ENCODE data around the gene ETNK1. TPM values are rescaled to one million over a fixed set of nuclear protein-coding genes. Genes with fewer than 3 reads are reported as not detected.

The ETNK1 gene
- total RNA-seq, 2 experiments from 2014 or later, result 54.9 to 55.2 TPM

DNA sequence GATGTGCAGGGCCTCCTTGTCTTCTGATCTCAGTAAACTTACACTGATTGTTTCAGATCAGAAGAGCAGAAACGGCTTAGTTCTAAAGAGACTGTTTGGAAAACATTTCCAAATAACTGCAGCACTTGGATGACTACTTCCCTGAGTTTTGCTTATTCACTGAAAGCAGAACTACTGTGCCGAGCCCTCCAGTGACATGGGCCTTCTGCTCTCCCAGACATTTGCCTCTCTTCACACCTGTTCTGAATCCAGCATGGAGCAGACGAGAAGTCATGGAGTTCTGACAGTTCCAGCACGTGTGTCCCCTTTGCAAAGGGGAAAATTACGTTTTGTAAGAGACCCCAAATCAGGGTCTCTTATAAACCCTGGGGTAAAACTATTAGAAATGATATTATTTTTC, 31.4 kb downstream of the ETNK1 start:
- no peak overlapping the region for H3K4me3 Mint-ChIP-seq
- H3K9me3 Mint-ChIP-seq, result no peaks in the 10 kb centered on the region
- no peaks in the 10 kb centered on the region for H3K27me3 Mint-ChIP-seq
- peaks cover 30% of the 10 kb centered on the region for H3K36me3 Mint-ChIP-seq (ENCODE audit: low read depth)
- no peak overlapping the region for H3K27ac Mint-ChIP-seq
- DNase-seq (no peak), ATAC-seq (no peak)
- intact Hi-C loops (cut with micrococcal nuclease), result no loop called here
- ChIA-PET POLR2A (no interaction called here), CTCF (interaction anchor here (0.9 kb wide), 1 partner anchor 15 kb away, joined by 3 read pairs; no protein-coding TSS in a partner anchor)
- TF ChIP-seq, protein P1, sequence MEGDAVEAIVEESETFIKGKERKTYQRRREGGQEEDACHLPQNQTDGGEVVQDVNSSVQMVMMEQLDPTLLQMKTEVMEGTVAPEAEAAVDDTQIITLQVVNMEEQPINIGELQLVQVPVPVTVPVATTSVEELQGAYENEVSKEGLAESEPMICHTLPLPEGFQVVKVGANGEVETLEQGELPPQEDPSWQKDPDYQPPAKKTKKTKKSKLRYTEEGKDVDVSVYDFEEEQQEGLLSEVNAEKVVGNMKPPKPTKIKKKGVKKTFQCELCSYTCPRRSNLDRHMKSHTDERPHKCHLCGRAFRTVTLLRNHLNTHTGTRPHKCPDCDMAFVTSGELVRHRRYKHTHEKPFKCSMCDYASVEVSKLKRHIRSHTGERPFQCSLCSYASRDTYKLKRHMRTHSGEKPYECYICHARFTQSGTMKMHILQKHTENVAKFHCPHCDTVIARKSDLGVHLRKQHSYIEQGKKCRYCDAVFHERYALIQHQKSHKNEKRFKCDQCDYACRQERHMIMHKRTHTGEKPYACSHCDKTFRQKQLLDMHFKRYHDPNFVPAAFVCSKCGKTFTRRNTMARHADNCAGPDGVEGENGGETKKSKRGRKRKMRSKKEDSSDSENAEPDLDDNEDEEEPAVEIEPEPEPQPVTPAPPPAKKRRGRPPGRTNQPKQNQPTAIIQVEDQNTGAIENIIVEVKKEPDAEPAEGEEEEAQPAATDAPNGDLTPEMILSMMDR (IDR thresholded peaks at IDR 0.05), result no peak
- peaks cover 40% of the 10 kb centered on the region for H3K4me1 Mint-ChIP-seq (ENCODE audit: low read depth)

DNA sequence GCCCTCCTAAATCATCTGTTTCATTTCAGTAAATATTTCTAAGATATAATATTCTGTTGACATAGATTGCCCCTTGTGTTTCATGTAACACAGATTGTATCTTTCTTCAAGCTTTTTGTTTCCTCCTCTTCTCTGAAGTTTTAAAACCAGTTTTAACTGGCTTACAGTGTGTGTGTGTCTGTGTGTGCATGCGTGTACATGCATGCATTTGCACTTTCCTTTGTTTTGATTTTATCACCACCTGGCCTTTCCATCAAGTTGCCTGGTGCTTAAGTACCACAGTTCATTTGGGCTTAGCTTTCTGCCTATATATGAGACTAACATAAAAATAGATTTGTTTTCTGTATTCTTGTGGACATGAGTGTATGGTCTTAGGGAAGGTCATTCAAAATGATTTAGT, 31.9 kb downstream of the ETNK1 start:
- intact Hi-C loops (cut with micrococcal nuclease), result no loop called here
- Mint-ChIP-seq H3K4me3 (no peak overlapping the region), H3K9me3 (no peaks in the 10 kb centered on the region), H3K4me1 (ENCODE audit: low read depth) (peaks cover 38% of the 10 kb centered on the region), H3K27ac (no peak overlapping the region), H3K36me3 (ENCODE audit: low read depth) (peaks cover 28% of the 10 kb centered on the region), H3K27me3 (no peaks in the 10 kb centered on the region)
- TF ChIP-seq, protein P1 (IDR thresholded peaks at IDR 0.05), result no peak
- ChIA-PET CTCF (no interaction called here), POLR2A (no interaction called here)
- DNase-seq (no peak), ATAC-seq (no peak)

DNA sequence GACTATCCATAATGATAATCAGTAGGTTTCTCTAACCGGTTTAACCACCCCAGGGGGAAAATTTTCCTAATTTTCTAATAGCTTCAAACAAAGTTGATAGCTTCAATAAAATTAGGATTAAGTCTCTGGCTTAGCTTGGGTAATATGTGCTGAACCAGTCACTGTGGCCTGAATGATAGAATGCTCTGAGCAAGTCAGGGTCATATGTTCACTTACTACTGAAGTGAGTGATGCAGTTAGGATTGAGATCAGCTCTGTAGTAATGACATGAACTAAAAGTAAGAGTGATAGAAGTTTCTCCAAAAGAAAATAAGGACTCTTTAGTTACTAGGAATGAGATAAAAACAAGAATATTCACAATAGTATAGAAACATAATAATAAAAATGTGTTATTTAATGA, 32.6 kb downstream of the ETNK1 start:
- POLR2A ChIA-PET, result interaction anchor here (0.7 to 1.6 kb wide), 3 partner anchors 9 to 113 kb away, joined by 3 to 4 read pairs (median 3); partner anchors contain the start of genes C2CD5 and ETNK1

DNA sequence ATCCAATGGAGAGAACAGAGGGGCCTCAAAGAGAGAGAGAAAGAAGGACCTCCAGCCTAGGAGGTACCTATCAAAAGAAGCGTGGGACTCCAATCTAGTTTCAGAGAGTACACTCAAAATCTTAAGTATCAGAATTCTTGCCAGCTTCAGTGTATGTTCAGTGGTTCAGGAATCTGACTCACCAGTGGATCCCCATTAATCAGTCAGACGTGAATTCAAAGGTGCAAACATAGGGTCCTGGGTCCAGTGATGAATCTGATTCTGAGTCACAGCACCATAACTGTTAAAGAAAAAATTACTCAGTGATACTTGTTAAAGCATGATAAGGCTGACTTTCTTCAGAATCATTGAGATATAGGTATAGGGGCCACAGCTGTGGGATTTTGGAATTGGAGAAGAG, 33.2 kb downstream of the ETNK1 start:
- Mint-ChIP-seq H3K4me3 (no peak overlapping the region), H3K27ac (peak overlapping the region; percentile 75), H3K27me3 (no peaks in the 10 kb centered on the region), H3K9me3 (no peaks in the 10 kb centered on the region), H3K4me1 (ENCODE audit: low read depth) (peaks cover 27% of the 10 kb centered on the region), H3K36me3 (ENCODE audit: low read depth) (peaks cover 23% of the 10 kb centered on the region)
- ATAC-seq (peak; percentile 95), DNase-seq (peak; percentile 52)
- CTCF ChIA-PET, result interaction anchor here (1.0 kb wide), 1 partner anchor 31 kb away, joined by 3 read pairs; no protein-coding TSS in a partner anchor
- intact Hi-C loops (cut with micrococcal nuclease), result no loop called here
- POLR2A ChIA-PET, result interaction anchor here (0.7 to 1.6 kb wide), 4 partner anchors 8 to 114 kb away, joined by 3 to 4 read pairs (median 3); partner anchors contain the start of genes C2CD5 and ETNK1
- TF ChIP-seq, protein P1 (IDR thresholded peaks at IDR 0.05), result no peak

More for the DNA sequence above, 32.6 kb downstream of the ETNK1 start:
- H3K36me3 Mint-ChIP-seq (ENCODE audit: low read depth), result peaks cover 24% of the 10 kb centered on the region
- H3K27me3 Mint-ChIP-seq, result no peaks in the 10 kb centered on the region
- intact Hi-C loops (cut with micrococcal nuclease), result no loop called here
- no peak overlapping the region for H3K4me3 Mint-ChIP-seq
- CTCF ChIA-PET, result no interaction called here
- peaks cover 32% of the 10 kb centered on the region for H3K4me1 Mint-ChIP-seq (ENCODE audit: low read depth)
- no peaks in the 10 kb centered on the region for H3K9me3 Mint-ChIP-seq
- no peak for DNase-seq
- peak overlapping the region; percentile 55 for H3K27ac Mint-ChIP-seq
- TF ChIP-seq, protein P1 (IDR thresholded peaks at IDR 0.05), result no peak
- ATAC-seq, result peak; percentile 56

DNA sequence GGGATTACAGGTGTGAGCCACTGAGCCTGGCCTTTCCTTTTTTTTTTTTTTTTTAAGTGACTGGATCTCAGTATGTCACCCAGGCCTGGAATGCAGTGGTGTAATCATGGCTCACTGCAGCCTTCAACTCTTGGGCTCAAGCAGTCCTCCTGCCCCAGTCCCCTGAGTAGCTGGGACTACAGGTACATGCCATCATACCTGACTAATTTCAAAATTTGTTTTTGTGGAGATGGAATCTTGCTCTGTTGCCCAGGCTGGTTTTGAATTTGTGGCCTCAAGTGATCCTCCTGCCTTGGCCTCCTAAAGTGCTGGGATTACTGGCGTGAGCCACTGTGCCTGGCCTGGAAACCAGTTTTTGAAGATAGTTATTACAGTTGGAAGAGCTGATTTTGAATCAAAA, 37.4 kb downstream of the ETNK1 start:
- ATAC-seq, result no peak
- H3K36me3 Mint-ChIP-seq (ENCODE audit: low read depth), result peaks cover 27% of the 10 kb centered on the region
- no peak overlapping the region for H3K27ac Mint-ChIP-seq
- no peaks in the 10 kb centered on the region for H3K9me3 Mint-ChIP-seq
- DNase-seq, result no peak
- H3K4me3 Mint-ChIP-seq, result no peak overlapping the region
- POLR2A ChIA-PET, result no interaction called here
- TF ChIP-seq, protein P1 (IDR thresholded peaks at IDR 0.05), result no peak
- peaks cover 16% of the 10 kb centered on the region for H3K4me1 Mint-ChIP-seq (ENCODE audit: low read depth)
- H3K27me3 Mint-ChIP-seq, result no peaks in the 10 kb centered on the region
- CTCF ChIA-PET, result interaction anchor here (1.2 kb wide), 1 partner anchor 9 kb away, joined by 5 read pairs; no protein-coding TSS in a partner anchor
- intact Hi-C loops (cut with micrococcal nuclease), result loop anchor here (10.0 kb wide), 1 partner anchor 118 kb away; the partner anchor contains the start of gene C2CD5
